GM21526 (cell line): Measurements from ENCODE around the gene EXD3.

Source experiments
- ATAC-seq: cut with Tn5 transposase; IDR thresholded peaks from one replicate; pipeline ENCODE4 v1.9.1; 2021; ENCODE audit warnings: moderate library complexity; ENCODE audit not compliant: unreplicated experiment, low FRiP score

Gene EXD3

DNA sequence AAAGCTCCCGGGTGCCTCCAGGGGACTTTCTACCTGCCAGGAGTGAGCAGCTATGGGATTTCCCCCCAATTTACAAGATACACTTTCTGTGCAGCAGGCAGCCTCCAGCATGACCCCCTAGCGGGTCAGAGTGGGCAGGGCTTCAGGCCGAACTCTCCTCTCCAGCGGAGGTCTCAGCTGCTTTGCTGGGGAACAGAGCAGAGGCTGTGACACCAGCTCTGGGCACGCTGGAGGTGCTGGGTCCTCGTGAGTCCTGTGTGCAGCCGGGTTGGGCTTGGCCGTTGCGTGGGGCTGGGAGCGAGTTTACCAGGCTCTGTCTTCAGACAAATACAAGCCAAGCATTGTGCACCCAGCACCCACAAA is 123.8 kb downstream of the EXD3 start:
- ATAC-seq = no peak

DNA sequence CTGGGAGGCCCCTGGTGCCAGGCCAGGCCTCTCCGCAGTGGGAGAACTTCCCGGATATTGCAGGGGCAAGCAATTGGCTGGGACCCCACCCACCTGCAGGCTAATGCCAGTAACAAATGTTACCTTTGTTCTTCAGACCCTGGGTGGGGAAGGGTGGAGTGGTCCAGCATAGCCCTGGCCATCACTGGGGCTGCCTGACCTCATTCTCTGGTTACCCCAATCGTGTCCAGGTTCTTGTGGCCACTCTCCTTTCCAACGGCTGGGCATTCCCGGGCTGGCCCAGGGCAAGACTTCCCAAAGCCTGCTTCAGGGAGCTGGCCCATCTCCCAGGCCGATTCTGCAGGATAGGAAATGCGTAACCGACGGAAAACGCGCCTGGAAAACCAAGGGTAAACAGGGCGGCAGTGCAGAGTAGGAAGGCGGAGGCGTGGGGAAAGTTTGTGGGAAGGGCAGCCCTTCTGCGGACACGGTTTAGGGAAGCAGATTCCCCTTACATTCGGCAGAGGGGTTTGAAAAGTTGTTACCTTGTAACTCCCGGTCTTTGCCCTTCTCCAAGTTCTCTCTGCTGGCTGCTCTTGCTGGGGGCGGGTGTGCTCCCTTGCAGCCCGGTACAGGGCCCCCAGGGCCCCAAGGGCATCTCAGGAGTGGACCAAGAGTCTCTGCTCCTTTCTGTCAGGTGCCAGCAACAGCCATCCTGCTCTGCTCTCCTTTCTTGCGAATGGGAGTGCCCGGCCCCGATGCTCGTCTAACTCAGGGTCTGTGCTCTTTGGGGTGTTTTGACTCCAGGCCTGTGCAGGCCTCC is 124.4 kb downstream of the EXD3 start:
- no peak for ATAC-seq

DNA sequence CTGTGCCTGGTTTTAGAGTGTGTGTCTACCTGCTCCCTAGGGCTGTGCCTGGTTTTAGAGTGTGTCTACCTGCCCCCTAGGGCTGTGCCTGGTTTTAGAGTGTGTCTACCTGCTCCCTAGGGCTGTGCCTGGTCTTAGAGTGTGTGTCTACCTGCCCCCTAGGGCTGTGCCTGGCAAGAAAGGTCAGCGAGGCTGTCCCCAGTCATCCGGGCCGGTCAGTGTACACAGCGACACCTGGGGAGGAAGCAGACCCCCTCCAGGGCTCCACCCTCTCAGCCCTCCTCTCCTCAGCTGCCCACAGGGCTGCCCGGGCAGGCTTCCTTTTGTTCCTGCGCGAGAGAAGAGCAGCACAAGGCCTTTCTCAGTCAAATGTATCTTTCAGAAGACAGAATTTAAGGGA is 125.0 kb downstream of the EXD3 start:
- no peak for ATAC-seq

DNA sequence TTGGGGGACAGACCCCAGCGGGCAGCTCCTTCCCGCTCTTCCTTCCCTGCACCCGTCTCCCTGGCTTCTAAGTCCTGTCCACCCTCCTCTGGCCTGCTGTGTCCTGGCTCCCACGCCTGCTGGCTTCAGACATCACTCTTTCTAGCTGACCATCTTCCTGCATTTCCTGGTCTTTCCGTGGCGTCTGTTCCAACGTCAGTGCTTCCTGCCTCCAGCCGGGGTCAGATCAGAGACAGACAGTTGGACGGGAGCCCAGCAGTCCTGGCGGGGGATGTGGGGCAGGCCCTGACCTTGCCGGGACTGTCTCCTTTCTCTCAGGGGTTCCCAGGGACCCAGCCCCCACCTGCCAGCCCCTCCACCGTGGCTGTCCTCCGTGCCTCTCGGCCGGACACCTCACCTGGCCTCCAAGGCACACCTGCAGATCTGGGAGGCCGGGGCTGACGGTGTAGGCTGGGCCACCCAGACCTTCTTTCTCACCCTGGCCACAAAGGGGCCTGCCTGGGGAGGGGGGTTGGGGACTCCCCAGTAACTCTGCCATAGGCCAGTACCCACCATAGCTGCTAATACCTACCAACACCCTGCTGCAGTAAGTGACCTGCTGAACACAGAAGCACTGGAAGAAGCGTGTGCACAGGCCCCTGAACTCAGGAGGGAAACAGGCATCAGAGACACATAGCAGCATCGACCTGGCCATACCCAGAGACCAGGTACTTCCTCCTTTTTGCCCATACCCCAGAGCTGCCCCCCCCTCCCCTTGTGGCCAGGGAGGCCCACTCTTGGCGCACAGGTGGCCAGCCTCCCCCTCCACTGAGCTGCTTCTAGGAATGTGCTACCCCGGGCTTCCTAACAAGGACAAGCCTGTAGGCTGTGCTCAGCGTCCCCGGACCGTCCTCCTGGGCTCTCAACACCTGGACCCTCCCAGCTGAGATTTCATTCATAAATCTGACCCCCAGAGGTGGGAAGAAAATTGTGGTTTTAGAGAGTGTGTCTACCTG is 126.0 kb downstream of the EXD3 start:
- ATAC-seq = no peak

- ATAC-seq = no peak
Measured at GRCh38 chr9:137295849-137296669, 126.9 kb downstream of the EXD3 start.

- no peak for ATAC-seq
Measured at GRCh38 chr9:137295238-137295811, 127.6 kb downstream of the EXD3 start.

DNA sequence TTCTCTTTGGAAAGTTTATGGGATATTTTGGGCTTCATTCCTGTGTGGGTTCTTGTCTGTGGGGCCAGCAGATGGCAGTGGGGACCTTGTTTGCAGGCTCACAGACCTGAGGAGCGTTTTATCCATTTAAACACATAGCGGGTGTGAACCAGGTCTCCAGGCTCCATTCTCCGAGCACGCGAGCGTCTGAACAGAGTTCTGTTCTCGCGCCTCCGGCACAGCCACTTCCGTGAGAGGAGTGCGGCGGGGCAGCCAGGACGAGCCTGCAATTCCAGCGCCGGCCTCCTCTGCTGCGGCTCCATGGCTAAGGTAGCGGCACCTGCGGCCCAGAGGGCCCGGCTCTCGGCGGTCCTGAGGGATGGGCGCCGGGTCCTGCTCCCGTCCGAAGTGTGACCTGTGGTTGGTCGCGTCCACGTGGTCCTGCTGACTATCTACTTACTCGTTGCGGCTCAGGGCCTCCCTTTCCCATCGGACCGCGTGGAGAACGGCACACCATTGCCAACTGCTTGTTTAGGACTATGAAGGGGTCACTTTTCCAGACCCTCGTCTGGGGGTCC is 128.2 kb downstream of the EXD3 start:
- no peak for ATAC-seq

DNA sequence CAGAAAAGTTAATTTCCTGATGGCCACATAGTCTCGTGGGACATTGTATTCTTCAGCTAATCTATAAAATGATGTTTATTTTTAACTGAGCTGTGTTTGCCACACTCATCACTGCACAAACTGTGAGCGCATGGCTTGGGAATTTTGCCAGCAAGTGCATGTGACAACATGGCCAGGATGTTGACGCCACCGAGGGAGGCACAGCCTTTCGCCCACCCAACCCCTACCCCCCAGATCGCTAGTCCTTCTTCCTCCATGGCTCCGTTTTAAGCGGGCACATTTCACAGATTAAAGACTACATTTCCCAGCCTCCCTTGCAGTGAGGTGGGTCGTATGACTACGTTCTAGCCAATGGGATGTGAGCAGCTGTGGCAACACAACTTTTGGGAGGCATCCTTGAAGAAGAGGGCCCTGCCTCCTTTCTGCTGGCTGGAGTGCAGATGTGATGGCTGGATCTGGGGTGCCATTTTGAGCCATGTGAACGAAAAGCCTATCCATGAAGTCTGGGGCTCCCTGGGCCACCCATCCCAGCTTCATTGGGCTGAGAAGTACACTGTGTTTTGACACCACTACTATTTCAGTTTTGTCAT is 128.8 kb downstream of the EXD3 start:
- ATAC-seq = no peak

- no peak for ATAC-seq
Measured at GRCh38 chr9:137293482-137294090, 129.4 kb downstream of the EXD3 start.

- ATAC-seq = no peak
Measured at GRCh38 chr9:137293094-137293481, 129.9 kb downstream of the EXD3 start.

- ATAC-seq = no peak
Measured at GRCh38 chr9:137286975-137287383, 136.0 kb downstream of the EXD3 start.

DNA sequence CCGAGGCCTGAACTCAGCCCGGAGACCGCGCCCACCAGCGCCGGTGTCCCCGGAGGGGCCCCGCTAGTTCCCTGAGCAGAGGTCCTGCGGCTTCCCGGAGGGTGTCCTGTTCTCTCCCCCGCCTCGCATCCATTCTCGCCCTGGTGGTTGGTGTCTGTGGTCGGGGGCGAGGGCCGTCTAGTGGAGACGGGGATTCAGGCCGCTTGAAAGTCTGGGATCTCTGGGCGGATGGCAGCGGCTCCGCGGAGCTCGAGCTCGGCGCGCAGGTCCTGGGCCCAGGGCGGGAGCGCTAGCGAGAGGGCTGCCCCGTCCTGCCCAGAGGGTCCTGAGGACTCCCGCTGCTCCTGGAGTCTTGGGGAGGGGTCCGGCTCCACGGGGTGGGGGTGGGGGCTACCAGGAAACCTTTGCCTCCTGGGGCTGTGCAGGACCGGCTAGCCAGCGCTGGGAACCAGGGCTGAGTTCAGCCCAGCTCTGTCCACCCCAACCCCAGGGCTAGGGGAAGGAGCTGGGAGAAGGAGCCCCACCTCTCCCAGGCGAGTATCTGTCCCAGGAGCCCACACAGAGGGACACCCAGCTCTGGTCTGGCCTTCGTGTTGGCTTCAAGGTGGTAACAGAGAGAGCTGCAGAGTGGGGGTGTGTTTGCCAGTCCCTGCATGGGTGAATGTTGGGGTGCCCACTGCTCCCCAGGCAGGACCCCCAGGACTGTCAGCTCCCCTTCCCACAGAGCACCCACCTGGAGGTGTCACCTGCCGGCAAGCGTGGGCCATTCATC is 141.4 kb downstream of the EXD3 start:
- no peak for ATAC-seq

DNA sequence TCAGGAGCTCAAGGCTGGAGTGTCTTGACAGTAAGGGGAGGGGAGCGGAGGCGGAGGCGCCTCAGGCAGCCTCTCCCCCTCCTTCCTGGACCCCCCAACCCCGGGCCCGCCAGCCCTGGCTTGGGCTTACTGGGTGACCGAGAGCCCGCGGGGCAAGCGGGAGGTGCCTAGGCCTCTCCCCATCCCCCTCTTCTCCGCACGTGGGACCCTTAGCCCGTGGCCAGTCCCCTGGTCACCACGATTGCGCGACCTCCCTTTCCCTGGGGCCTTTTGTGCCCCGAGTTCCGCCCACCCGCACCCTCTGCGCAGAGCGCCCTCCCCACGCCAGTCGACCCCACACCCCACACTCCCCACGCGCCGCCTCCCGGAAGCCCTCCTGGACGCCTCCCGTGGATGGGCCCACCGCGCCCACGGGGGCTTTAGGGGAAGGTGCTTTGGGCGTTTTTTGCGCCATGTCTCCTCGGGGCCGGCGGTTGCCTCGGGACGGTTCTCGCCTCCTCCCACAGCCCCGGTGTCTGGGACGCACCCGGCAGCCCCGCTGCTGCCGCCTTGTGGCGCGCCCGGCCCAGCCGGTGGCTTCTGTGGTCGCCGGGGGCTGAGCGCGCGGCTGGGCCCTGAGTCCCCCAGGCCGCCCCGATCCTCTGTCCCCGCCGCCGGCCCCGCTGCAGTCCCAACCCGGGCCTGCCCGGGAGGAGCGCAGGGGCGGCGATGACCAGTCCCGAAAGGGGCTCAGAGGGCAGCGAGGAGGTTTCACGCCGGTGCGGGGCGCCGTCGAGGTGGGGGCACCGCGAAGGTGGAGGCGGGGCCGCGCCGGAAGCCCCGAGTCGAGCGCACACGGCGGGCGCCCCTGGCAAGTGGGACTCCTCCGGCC is 142.3 kb downstream of the EXD3 start:
- ATAC-seq = no peak

DNA sequence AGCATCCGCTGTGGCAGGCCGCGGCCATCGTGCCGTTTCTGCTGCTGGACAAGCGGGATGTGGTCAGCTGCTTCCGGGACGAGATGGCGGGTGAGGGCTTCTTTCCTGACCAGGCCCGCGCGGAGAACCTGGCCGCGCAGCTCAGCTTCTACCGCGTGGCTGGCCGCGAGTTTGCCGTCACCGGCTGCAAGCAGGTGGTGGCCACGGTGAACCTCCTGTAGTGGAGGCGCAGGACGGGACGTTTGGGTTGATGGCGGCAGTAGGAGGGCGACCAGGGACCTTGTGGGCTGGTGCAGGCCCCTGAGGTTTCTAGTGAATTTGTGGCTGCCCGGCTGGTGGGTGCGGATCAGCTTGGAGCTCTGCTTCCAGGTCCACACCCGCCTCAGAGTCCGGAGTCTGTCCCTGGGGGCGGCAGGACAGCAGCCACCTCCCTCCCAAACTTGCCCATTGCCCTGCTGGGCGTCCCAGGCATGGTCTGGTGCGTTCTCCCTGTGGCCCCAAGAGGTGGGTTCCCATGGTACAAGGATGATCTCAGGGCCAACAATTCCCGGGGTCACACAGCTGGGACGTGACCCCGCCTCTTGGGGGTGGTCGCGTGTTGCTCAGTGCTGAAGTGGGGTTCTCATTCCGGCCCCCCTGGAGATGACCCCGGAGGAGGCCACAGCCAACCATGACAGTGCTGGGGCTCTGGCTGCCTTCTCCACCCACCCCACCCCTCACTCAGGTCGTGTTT is 143.1 kb downstream of the EXD3 start:
- ATAC-seq = no peak

- ATAC-seq = no peak
Measured at GRCh38 chr9:137278721-137279711, 143.9 kb downstream of the EXD3 start.
